K562 (cell line): ENCODE data around the gene DGCR2. TPM values are rescaled to one million over a fixed set of nuclear protein-coding genes. Genes with fewer than 3 reads are reported as not detected.

Experiments used
- CBX1 ChIP-seq: sonication (generic); IDR thresholded peaks from 2 replicates; pipeline ENCODE4 v1.6.1; 2016; ENCODE audit warnings: antibody characterized with exemption, low read depth, mild to moderate bottlenecking
- CEBPG ChIP-seq, 3 experiments: fragments of 200-800 bp in 1 of 3; sonication (Bioruptor generic) in 1 of 3; sonication (generic) in 1 of 3; formaldehyde crosslinking in 1 of 3; IDR thresholded peaks in 2 of 3; conservative IDR thresholded peaks in 1 of 3; 2 replicates each; pipeline versions ENCODE4 v1.6.1 to v1.8.0; 2016 to 2022; ENCODE audit warnings: missing compliant biosample characterization in 2 of 3, missing genetic modification characterization in 2 of 3, mild to moderate bottlenecking in 1 of 3, missing genetic modification reagents in 1 of 3
- CLOCK ChIP-seq: fragments of 250-450 bp; sonication (Bioruptor Pico); IDR thresholded peaks from 2 replicates; pipeline ENCODE4 v1.4.0; 2020; ENCODE audit warnings: mild to moderate bottlenecking, moderate library complexity, borderline replicate concordance
- ELK3 ChIP-seq: fragments of 450-650 bp; formaldehyde crosslinking; IDR thresholded peaks from 2 replicates; pipeline ENCODE4 v1.4.0; 2020; ENCODE audit warnings: mild to moderate bottlenecking
- GABPB1 ChIP-seq: sonication (generic); formaldehyde crosslinking; IDR thresholded peaks from 2 replicates; pipeline ENCODE4 v1.8.0; 2022; ENCODE audit warnings: mild to moderate bottlenecking, missing genetic modification reagents
- HOXB6 ChIP-seq: fragments of 250-450 bp; sonication (Bioruptor Pico); IDR thresholded peaks from 2 replicates; pipeline ENCODE4 v1.5.1; 2022; ENCODE audit warnings: mild to moderate bottlenecking, borderline replicate concordance
- IFI16 ChIP-seq: fragments of 250-450 bp; sonication (Bioruptor Pico); IDR thresholded peaks from 2 replicates; pipeline ENCODE4 v2.1.2; 2022; ENCODE audit warnings: mild to moderate bottlenecking, inconsistent platforms
- MBD2 ChIP-seq: sonication (generic); IDR thresholded peaks from 2 replicates; pipeline ENCODE4 v1.6.1; 2016; ENCODE audit warnings: low read depth, borderline replicate concordance
- MCM7 ChIP-seq, 2 experiments: fragments of 450-650 bp; IDR thresholded peaks; 2 replicates each; pipeline ENCODE4 v1.6.1; 2016 to 2018
- RREB1 ChIP-seq: fragments of 250-450 bp; sonication (Bioruptor Pico); IDR thresholded peaks from 2 replicates; pipeline ENCODE4 v1.4.0; 2020
- TEAD4 ChIP-seq, 2 experiments: sonication (generic) in 1 of 2; formaldehyde crosslinking in 1 of 2; IDR thresholded peaks; 2 replicates each; pipeline versions ENCODE4 v1.6.1 to v1.8.0; 2012 to 2022; ENCODE audit warnings: borderline replicate concordance in 1 of 2, inconsistent platforms in 1 of 2, low read length in 1 of 2, mild to moderate bottlenecking in 1 of 2, missing genetic modification reagents in 1 of 2
- ZBTB8A ChIP-seq: fragments of 450-650 bp; IDR thresholded peaks from 2 replicates; pipeline ENCODE4 v1.6.1; 2018; ENCODE audit warnings: mild to moderate bottlenecking, moderate library complexity; ENCODE audit not compliant: partially characterized antibody
- ZNF695 ChIP-seq: fragments of 450-650 bp; formaldehyde crosslinking; IDR thresholded peaks from 2 replicates; pipeline ENCODE4 v1.4.0; 2020; ENCODE audit warnings: mild to moderate bottlenecking, moderate library complexity
- polyA plus RNA-seq, 8 experiments: library from polyadenylated mRNA; depleted of rRNA in 4 of 8; stranded (reverse) in 5 of 8; unstranded in 3 of 8; fragments of >200 nt; fragmentation: Nextera tagmentation in 2 of 8; fragmentation: Illumina TruSeq in 1 of 8; extraction: Ambion mirVana in 2 of 8; extraction: Trizol in 1 of 8; gene quantifications; 2 replicates each; pipeline versions ENCODE4 v1.2.1 to v1.2.3, GENCODE V29; 2011 to 2014; ENCODE audit warnings: inconsistent platforms in 1 of 8, missing spikeins in 1 of 8
- total RNA-seq, 7 experiments: library from RNA; depleted of rRNA in 6 of 7; stranded (reverse); fragments of >200 nt in 6 of 7; fragmentation: Illumina TruSeq in 2 of 7; extraction: Trizol in 2 of 7; gene quantifications; 2 replicates each; pipeline versions ENCODE4 v1.2.1 to v1.2.3, GENCODE V29; 2011 to 2021; ENCODE audit warnings: low replicate concordance in 1 of 7

Gene DGCR2
- total and polyA plus RNA-seq, 9 of the 15 experiments (the other 6 are each of a cell fraction or from before 2014, with no cell fraction given): 0.69 to 101 (median 56.4) TPM

- 0 out of 2 replicates have a peak, but pooled peaks have one; percentile 38 for TF ChIP-seq GABPB1
- TF ChIP-seq HOXB6 (CRISPR knock-in tag): no peak
- 0 out of 2 replicates have a peak, but pooled peaks have one; percentile 6 for TF ChIP-seq CBX1
- 0 out of 2 replicates have a peak, but pooled peaks have one; percentile 55 for TF ChIP-seq ELK3 (CRISPR knock-in tag)
- TF ChIP-seq CEBPG (CRISPR knock-in tag; IDR thresholded peaks at IDR 0.05): 0 out of 2 replicates have a peak, but pooled peaks have one; percentile 3
- no peak for TF ChIP-seq CEBPG (tag; conservative IDR thresholded peaks at IDR 0.05 in 1 of 2, IDR thresholded peaks at IDR 0.05 in 1 of 2)
- 0 out of 2 replicates have a peak, but pooled peaks have one; percentile 4 for TF ChIP-seq RREB1
- TF ChIP-seq MBD2: 0 out of 2 replicates have a peak, but pooled peaks have one; percentile 6
- TF ChIP-seq MCM7 (IDR thresholded peaks at IDR 0.05): no peak
- TF ChIP-seq TEAD4 (IDR thresholded peaks at IDR 0.05; ENCODE audit: low read length): no peak
- TF ChIP-seq TEAD4 (CRISPR knock-in tag; IDR thresholded peaks at IDR 0.05; ENCODE audit: borderline replicate concordance): no peak
- no peak for TF ChIP-seq ZBTB8A
- TF ChIP-seq IFI16 (CRISPR knock-in tag): 0 out of 2 replicates have a peak, but pooled peaks have one; percentile 32
- 0 out of 2 replicates have a peak, but pooled peaks have one; percentile 44 for TF ChIP-seq ZNF695 (CRISPR knock-in tag)
- TF ChIP-seq CLOCK (CRISPR knock-in tag): 0 out of 2 replicates have a peak, but pooled peaks have one; percentile 46
Observed at GRCh38 chr22:19036229-19036522, 86.0 kb downstream of the DGCR2 start (continued).
